HepG2 (cell line): ENCODE data around the gene ZNF341. TPM values are rescaled to one million over a fixed set of nuclear protein-coding genes. Genes with fewer than 3 reads are reported as not detected.

Experiments used
- CREB1 ChIP-seq, 2 experiments: fragments of 450-650 bp in 1 of 2; IDR thresholded peaks; 2 replicates each; pipeline ENCODE4 v1.6.1; 2016 to 2017; ENCODE audit warnings: control low read depth in 1 of 2, mild to moderate bottlenecking in 1 of 2, missing compliant biosample characterization in 1 of 2, missing genetic modification characterization in 1 of 2
- FOXC1 ChIP-seq: sonication (generic); formaldehyde crosslinking; IDR thresholded peaks from 2 replicates; pipeline ENCODE4 v1.8.0; 2022; ENCODE audit warnings: mild to moderate bottlenecking, missing genetic modification reagents, borderline replicate concordance
- KDM6A ChIP-seq: IDR thresholded peaks from 2 replicates; pipeline ENCODE4 v1.6.1; 2016; ENCODE audit warnings: low read depth
- LCORL ChIP-seq, 2 experiments: fragments of 450-650 bp in 1 of 2; sonication (generic) in 1 of 2; formaldehyde crosslinking in 1 of 2; IDR thresholded peaks; 2 replicates each; pipeline versions ENCODE4 v1.5.0 to v1.6.1; 2017 to 2020; ENCODE audit warnings: antibody characterized with exemption in 1 of 2, missing genetic modification reagents in 1 of 2
- MIXL1 ChIP-seq: IDR thresholded peaks from 2 replicates; pipeline ENCODE4 v1.6.1; 2016
- MTA3 ChIP-seq: sonication (generic); formaldehyde crosslinking; IDR thresholded peaks from 2 replicates; pipeline ENCODE4 v1.4.0; 2020; ENCODE audit warnings: missing genetic modification reagents
- NBN ChIP-seq: fragments of 450-650 bp; conservative IDR thresholded peaks from 2 replicates; pipeline ENCODE4 v1.6.1; 2017
- PHF8 ChIP-seq: sonication (generic); formaldehyde crosslinking; IDR thresholded peaks from 2 replicates; pipeline ENCODE4 v1.5.0; 2020; ENCODE audit warnings: missing genetic modification reagents
- POLR2AphosphoS2 ChIP-seq: IDR thresholded peaks from 2 replicates; pipeline ENCODE4 v1.6.1; 2011; ENCODE audit warnings: low read depth, low read length, improper control_type of control experiment
- TARDBP ChIP-seq: sonication (generic); formaldehyde crosslinking; IDR thresholded peaks from 2 replicates; pipeline ENCODE4 v1.8.0; 2022; ENCODE audit warnings: mild to moderate bottlenecking, missing genetic modification reagents
- ZC3H13 ChIP-seq: sonication (generic); formaldehyde crosslinking; IDR thresholded peaks from 2 replicates; pipeline ENCODE4 v1.8.1; 2023; ENCODE audit warnings: mild to moderate bottlenecking, missing genetic modification reagents, moderate library complexity
- ZFP82 ChIP-seq: sonication (generic); formaldehyde crosslinking; IDR thresholded peaks from 2 replicates; pipeline ENCODE4 v1.5.1; 2020; ENCODE audit warnings: mild to moderate bottlenecking, missing genetic modification reagents, borderline replicate concordance
- ZNF335 ChIP-seq: sonication (generic); formaldehyde crosslinking; IDR thresholded peaks from 2 replicates; pipeline ENCODE4 v1.4.0; 2020; ENCODE audit warnings: missing genetic modification reagents
- ZSCAN29 ChIP-seq: sonication (generic); formaldehyde crosslinking; conservative IDR thresholded peaks from 2 replicates; pipeline ENCODE4 v1.4.0; 2020; ENCODE audit warnings: mild to moderate bottlenecking, missing genetic modification reagents
- polyA plus RNA-seq, 8 experiments: library from polyadenylated mRNA; depleted of rRNA in 3 of 8; stranded (reverse) in 7 of 8; unstranded in 1 of 8; fragments of >200 nt; fragmentation: Illumina TruSeq in 4 of 8; extraction: Trizol in 4 of 8; gene quantifications; 2 replicates each; pipeline versions ENCODE4 v1.2.1 to v1.2.3, GENCODE V29; 2011 to 2016; ENCODE audit warnings: low read depth in 4 of 8, missing spikeins in 1 of 8, mixed read lengths in 1 of 8; ENCODE audit not compliant: insufficient read depth in 1 of 8
- total RNA-seq, 5 experiments: library from RNA; depleted of rRNA; stranded (reverse); fragments of >200 nt; fragmentation: Illumina TruSeq; extraction: Trizol; gene quantifications; 2 replicates each; pipeline ENCODE4 v1.2.3, GENCODE V29; 2016; ENCODE audit warnings: low read depth in 1 of 5
- TF ChIP-seq, protein P1 (sequence below): sonication (generic); formaldehyde crosslinking; IDR thresholded peaks from 2 replicates; pipeline ENCODE4 v1.9.0; 2021; ENCODE audit warnings: mild to moderate bottlenecking, missing genetic modification reagents
- TF ChIP-seq, protein P2 (sequence below): sonication (generic); formaldehyde crosslinking; IDR thresholded peaks from 2 replicates; pipeline ENCODE4 v1.5.1; 2020; ENCODE audit warnings: missing genetic modification reagents, mild to moderate bottlenecking, borderline replicate concordance
- TF ChIP-seq, protein P3 (sequence below): sonication (generic); formaldehyde crosslinking; conservative IDR thresholded peaks from 2 replicates; pipeline ENCODE4 v1.8.0; 2022; ENCODE audit warnings: mild to moderate bottlenecking, moderate library complexity, missing genetic modification reagents
- TF ChIP-seq, protein P4 (sequence below): IDR thresholded peaks from 2 replicates; pipeline ENCODE4 v1.6.1; 2016

The ZNF341 gene
- total and polyA plus RNA-seq, 2 of the 13 experiments (the other 11 are each of a cell fraction or from before 2014, with no cell fraction given) = 1.1 to 2.2 TPM

GRCh38 chr20:33793011-33793931 lies 61.5 kb downstream of the ZNF341 start (continued):
- TF ChIP-seq, protein P1, sequence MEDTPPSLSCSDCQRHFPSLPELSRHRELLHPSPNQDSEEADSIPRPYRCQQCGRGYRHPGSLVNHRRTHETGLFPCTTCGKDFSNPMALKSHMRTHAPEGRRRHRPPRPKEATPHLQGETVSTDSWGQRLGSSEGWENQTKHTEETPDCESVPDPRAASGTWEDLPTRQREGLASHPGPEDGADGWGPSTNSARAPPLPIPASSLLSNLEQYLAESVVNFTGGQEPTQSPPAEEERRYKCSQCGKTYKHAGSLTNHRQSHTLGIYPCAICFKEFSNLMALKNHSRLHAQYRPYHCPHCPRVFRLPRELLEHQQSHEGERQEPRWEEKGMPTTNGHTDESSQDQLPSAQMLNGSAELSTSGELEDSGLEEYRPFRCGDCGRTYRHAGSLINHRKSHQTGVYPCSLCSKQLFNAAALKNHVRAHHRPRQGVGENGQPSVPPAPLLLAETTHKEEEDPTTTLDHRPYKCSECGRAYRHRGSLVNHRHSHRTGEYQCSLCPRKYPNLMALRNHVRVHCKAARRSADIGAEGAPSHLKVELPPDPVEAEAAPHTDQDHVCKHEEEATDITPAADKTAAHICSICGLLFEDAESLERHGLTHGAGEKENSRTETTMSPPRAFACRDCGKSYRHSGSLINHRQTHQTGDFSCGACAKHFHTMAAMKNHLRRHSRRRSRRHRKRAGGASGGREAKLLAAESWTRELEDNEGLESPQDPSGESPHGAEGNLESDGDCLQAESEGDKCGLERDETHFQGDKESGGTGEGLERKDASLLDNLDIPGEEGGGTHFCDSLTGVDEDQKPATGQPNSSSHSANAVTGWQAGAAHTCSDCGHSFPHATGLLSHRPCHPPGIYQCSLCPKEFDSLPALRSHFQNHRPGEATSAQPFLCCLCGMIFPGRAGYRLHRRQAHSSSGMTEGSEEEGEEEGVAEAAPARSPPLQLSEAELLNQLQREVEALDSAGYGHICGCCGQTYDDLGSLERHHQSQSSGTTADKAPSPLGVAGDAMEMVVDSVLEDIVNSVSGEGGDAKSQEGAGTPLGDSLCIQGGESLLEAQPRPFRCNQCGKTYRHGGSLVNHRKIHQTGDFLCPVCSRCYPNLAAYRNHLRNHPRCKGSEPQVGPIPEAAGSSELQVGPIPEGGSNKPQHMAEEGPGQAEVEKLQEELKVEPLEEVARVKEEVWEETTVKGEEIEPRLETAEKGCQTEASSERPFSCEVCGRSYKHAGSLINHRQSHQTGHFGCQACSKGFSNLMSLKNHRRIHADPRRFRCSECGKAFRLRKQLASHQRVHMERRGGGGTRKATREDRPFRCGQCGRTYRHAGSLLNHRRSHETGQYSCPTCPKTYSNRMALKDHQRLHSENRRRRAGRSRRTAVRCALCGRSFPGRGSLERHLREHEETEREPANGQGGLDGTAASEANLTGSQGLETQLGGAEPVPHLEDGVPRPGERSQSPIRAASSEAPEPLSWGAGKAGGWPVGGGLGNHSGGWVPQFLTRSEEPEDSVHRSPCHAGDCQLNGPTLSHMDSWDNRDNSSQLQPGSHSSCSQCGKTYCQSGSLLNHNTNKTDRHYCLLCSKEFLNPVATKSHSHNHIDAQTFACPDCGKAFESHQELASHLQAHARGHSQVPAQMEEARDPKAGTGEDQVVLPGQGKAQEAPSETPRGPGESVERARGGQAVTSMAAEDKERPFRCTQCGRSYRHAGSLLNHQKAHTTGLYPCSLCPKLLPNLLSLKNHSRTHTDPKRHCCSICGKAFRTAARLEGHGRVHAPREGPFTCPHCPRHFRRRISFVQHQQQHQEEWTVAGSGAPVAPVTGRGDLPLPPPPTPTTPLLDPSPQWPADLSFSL (CRISPR knock-in tag) = no peak
- no peak for TF ChIP-seq ZNF335
- no peak for TF ChIP-seq MTA3
- TF ChIP-seq ZSCAN29 = no peak
- TF ChIP-seq, protein P2, sequence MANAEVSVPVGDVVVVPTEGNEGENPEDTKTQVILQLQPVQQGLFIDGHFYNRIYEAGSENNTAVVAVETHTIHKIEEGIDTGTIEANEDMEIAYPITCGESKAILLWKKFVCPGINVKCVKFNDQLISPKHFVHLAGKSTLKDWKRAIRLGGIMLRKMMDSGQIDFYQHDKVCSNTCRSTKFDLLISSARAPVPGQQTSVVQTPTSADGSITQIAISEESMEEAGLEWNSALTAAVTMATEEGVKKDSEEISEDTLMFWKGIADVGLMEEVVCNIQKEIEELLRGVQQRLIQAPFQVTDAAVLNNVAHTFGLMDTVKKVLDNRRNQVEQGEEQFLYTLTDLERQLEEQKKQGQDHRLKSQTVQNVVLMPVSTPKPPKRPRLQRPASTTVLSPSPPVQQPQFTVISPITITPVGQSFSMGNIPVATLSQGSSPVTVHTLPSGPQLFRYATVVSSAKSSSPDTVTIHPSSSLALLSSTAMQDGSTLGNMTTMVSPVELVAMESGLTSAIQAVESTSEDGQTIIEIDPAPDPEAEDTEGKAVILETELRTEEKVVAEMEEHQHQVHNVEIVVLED = no peak
- no peak for TF ChIP-seq NBN
- no peak for TF ChIP-seq POLR2AphosphoS2
- TF ChIP-seq FOXC1 (CRISPR knock-in tag) = 0 out of 2 replicates have a peak, but pooled peaks have one; percentile 31
- TF ChIP-seq MIXL1 (CRISPR knock-in tag) = no peak
- TF ChIP-seq ZFP82 = no peak
- TF ChIP-seq ZC3H13 (CRISPR knock-in tag) = no peak
- TF ChIP-seq TARDBP (CRISPR knock-in tag) = 0 out of 2 replicates have a peak, but pooled peaks have one; percentile 41
- 0 out of 2 replicates have a peak, but pooled peaks have one; percentile 4 for TF ChIP-seq PHF8 (CRISPR knock-in tag)
- TF ChIP-seq, protein P3, sequence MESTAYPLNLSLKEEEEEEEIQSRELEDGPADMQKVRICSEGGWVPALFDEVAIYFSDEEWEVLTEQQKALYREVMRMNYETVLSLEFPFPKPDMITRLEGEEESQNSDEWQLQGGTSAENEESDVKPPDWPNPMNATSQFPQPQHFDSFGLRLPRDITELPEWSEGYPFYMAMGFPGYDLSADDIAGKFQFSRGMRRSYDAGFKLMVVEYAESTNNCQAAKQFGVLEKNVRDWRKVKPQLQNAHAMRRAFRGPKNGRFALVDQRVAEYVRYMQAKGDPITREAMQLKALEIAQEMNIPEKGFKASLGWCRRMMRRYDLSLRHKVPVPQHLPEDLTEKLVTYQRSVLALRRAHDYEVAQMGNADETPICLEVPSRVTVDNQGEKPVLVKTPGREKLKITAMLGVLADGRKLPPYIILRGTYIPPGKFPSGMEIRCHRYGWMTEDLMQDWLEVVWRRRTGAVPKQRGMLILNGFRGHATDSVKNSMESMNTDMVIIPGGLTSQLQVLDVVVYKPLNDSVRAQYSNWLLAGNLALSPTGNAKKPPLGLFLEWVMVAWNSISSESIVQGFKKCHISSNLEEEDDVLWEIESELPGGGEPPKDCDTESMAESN (CRISPR knock-in tag) = 0 out of 2 replicates have a peak, but pooled peaks have one; percentile 37
- 0 out of 2 replicates have a peak, but pooled peaks have one; percentile 8 for TF ChIP-seq CREB1 (IDR thresholded peaks at IDR 0.05)
- TF ChIP-seq CREB1 (CRISPR knock-in tag; IDR thresholded peaks at IDR 0.05) = no peak
- no peak for TF ChIP-seq LCORL (IDR thresholded peaks at IDR 0.05)
- TF ChIP-seq LCORL (CRISPR knock-in tag; IDR thresholded peaks at IDR 0.05) = 0 out of 2 replicates have a peak, but pooled peaks have one; percentile 8
- TF ChIP-seq, protein P4, sequence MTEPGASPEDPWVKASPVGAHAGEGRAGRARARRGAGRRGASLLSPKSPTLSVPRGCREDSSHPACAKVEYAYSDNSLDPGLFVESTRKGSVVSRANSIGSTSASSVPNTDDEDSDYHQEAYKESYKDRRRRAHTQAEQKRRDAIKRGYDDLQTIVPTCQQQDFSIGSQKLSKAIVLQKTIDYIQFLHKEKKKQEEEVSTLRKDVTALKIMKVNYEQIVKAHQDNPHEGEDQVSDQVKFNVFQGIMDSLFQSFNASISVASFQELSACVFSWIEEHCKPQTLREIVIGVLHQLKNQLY (CRISPR knock-in tag) = no peak
- no peak for TF ChIP-seq KDM6A (CRISPR knock-in tag)
